Upper lobe of left lung (tissue), 4 donors: ENCODE measurements around the gene EVI5.

ENCODE experiments used
- CTCF ChIP-seq, 6 experiments: fragments of 450-650 bp in 4 of 6; fragments of 200-600 bp in 2 of 6; sonication (generic) in 2 of 6; IDR thresholded peaks; one replicate each; pipeline ENCODE4 v1.5.1; 2016 to 2019; ENCODE audit warnings: antibody characterized with exemption in 6 of 6
- EP300 ChIP-seq, 4 donors: sonication (generic); formaldehyde crosslinking; IDR thresholded peaks; one replicate each; pipeline ENCODE4 v1.5.1; 2017; ENCODE audit warnings: antibody characterized with exemption in 4 of 4, control low read depth in 2 of 4
- POLR2AphosphoS5 ChIP-seq, 2 donors: sonication (generic); formaldehyde crosslinking; IDR thresholded peaks; one replicate each; pipeline ENCODE4 v1.5.1; 2017; ENCODE audit warnings: antibody characterized with exemption in 2 of 2

- TF ChIP-seq POLR2AphosphoS5 (IDR thresholded peaks at IDR 0.05) (no peak), CTCF (IDR thresholded peaks at IDR 0.05) (no peak), EP300 (IDR thresholded peaks at IDR 0.05) (no peak)
Measured at GRCh38 chr1:92511541-92511940, 273.4 kb downstream of the EVI5 start.
